Gastroesophageal sphincter (tissue), 4 donors: ENCODE data around the gene RIGI. TPM values are rescaled to one million over a fixed set of nuclear protein-coding genes. Genes with fewer than 3 reads are reported as not detected.

Experiments used
- ATAC-seq: fragments of 150-250 bp; one replicate; pipeline ENCODE4 v1.9.1; 2016; ENCODE audit warnings: mild to moderate bottlenecking, moderate library complexity
- H3K27ac ChIP-seq, 4 donors: fragments of 200-600 bp; sonication (generic) in 3 of 4; 1 replicate in 3 of 4; 2 replicates in 1 of 4; pipeline ENCODE4 v1.5.1; 2016 to 2019
- H3K27me3 ChIP-seq: fragments of 200-600 bp; sonication (generic); one replicate; pipeline ENCODE4 v1.5.1; 2019
- H3K36me3 ChIP-seq, 2 donors: fragments of 200-600 bp; sonication (generic); one replicate each; pipeline ENCODE4 v1.5.1; 2019; ENCODE audit warnings: control low read depth in 1 of 2
- H3K4me1 ChIP-seq, 3 donors: fragments of 200-600 bp; sonication (generic); 1 replicate in 2 of 3; 2 replicates in 1 of 3; pipeline ENCODE4 v1.5.1; 2016 to 2019; ENCODE audit warnings: control low read depth in 2 of 3
- H3K4me3 ChIP-seq, 2 donors: fragments of 200-600 bp; sonication (generic); one replicate each; pipeline ENCODE4 v1.5.1; 2019; ENCODE audit warnings: mild to moderate bottlenecking in 1 of 2, moderate library complexity in 1 of 2
- H3K9me3 ChIP-seq, 3 donors: fragments of 200-600 bp; sonication (generic); one replicate each; pipeline ENCODE4 v1.5.1; 2017 to 2019; ENCODE audit warnings: control low read depth in 2 of 3
- EP300 ChIP-seq: sonication (generic); formaldehyde crosslinking; IDR thresholded peaks from one replicate; pipeline ENCODE4 v1.6.1; 2017; ENCODE audit warnings: antibody characterized with exemption, mild to moderate bottlenecking
- POLR2A ChIP-seq, 2 donors: fragments of 450-650 bp; IDR thresholded peaks; one replicate each; pipeline ENCODE4 v1.6.1; 2017; ENCODE audit warnings: antibody characterized with exemption in 2 of 2, mild to moderate bottlenecking in 2 of 2, moderate library complexity in 1 of 2
- POLR2AphosphoS5 ChIP-seq: sonication (generic); formaldehyde crosslinking; IDR thresholded peaks from one replicate; pipeline ENCODE4 v1.6.1; 2017; ENCODE audit warnings: antibody characterized with exemption
- WGBS, 2 donors: methylation state at CpG; one replicate each; pipeline ENCODE4 v1.1.5; 2018; ENCODE audit warnings: low coverage in 1 of 2; 5-methylcytosine and 5-hydroxymethylcytosine counted together
- total RNA-seq, 4 donors: library from RNA; depleted of rRNA; stranded (reverse); fragments of >200 nt; gene quantifications; one replicate each; pipeline ENCODE4 v1.1.0, GENCODE V29; 2016
- TF ChIP-seq, protein P1 (sequence below), 4 experiments: fragments of 200-600 bp in 2 of 4; fragments of 450-650 bp in 2 of 4; sonication (generic) in 1 of 4; IDR thresholded peaks; one replicate each; pipeline ENCODE4 v1.5.1; 2017 to 2019; ENCODE audit warnings: antibody characterized with exemption in 4 of 4, mild to moderate bottlenecking in 2 of 4, moderate library complexity in 2 of 4

The RIGI gene
- total RNA-seq = 10 to 100 TPM in 1 of 4 donors, 1 to 10 TPM in 3; 6.8 to 14.3 (median 8.3) TPM

DNA sequence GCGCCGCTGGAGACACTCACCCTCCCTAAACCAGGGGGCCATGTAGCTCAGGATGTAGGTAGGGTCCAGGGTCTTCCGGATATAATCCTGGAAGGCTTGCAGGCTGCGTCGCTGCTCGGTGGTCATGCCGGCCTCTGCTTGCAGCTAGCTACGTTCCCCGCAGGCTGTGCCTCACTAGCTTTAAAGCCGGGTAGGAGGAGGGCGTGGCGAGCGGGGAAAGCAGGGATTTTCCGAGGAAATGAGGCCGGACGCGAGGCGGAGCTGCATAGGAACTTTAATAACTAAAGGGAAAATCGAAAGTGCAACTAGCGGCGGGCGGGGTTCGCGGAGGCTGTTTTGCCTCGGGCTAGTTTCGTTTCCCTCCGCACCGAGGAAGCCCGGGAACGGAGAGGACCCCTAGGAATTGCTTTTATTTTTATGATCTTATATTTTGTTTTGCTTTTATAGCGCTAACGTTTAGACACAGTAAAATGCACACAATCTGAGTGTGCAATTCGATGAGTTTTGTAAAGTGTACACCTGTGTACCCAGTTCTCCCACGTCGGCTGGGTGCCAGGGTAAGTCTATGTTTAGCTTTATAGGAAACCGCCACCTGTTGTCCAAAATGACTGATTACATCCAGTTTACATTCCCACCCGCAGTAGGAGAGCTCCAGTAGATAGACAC is at the start of gene RIGI:
RIGI (minus strand) TSS at position 156 of the 666 bp plus-strand sequence; CDS start at position 126, 30 bp downstream.
- no peaks in the 10 kb centered on the region for H3K27me3 ChIP-seq
- 0 to 1% methylated on average over 28 to 31 of the region's 37 CpGs for WGBS, 2 donors
- peaks cover 0 to under 1% of the 10 kb centered on the region in 2 donors for H3K36me3 ChIP-seq
- peak within 1 kb of the TSS; percentile 78 to 87 (median 85) for H3K27ac ChIP-seq
- peak; percentile 96 for ATAC-seq
- TF ChIP-seq POLR2A (IDR thresholded peaks at IDR 0.05) (peak in 1 of 2 donors; percentile 44), POLR2AphosphoS5 (peak; percentile 83), EP300 (no peak)
- TF ChIP-seq, protein P1, sequence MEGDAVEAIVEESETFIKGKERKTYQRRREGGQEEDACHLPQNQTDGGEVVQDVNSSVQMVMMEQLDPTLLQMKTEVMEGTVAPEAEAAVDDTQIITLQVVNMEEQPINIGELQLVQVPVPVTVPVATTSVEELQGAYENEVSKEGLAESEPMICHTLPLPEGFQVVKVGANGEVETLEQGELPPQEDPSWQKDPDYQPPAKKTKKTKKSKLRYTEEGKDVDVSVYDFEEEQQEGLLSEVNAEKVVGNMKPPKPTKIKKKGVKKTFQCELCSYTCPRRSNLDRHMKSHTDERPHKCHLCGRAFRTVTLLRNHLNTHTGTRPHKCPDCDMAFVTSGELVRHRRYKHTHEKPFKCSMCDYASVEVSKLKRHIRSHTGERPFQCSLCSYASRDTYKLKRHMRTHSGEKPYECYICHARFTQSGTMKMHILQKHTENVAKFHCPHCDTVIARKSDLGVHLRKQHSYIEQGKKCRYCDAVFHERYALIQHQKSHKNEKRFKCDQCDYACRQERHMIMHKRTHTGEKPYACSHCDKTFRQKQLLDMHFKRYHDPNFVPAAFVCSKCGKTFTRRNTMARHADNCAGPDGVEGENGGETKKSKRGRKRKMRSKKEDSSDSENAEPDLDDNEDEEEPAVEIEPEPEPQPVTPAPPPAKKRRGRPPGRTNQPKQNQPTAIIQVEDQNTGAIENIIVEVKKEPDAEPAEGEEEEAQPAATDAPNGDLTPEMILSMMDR (IDR thresholded peaks at IDR 0.05) = peak in 3 of 4 experiments; percentile 9 to 43 (median 43)
- H3K4me1 ChIP-seq = peaks cover 0 to 40% (median 12%) of the 10 kb centered on the region in 3 donors
- peak within 1 kb of the TSS; percentile 60 to 86 for H3K4me3 ChIP-seq
- no peaks in the 10 kb centered on the region for H3K9me3 ChIP-seq

DNA sequence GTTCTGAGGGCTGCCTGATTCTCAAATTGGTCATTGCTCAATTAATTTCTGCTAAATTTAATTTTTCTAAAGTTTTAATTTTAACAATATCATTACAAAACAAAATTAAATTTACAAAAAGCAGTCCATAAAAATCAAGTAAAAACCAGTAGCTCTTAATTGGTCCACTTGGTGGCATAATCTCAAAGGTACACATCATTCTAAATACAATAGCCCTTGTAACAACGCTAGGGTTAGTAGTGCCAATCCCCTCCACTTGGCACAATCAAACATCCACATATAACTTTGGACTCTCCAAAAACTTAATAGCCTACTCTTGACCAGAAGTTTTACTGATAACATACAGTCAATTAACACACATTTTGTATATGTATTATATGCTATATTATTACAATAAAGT is 48.9 kb upstream of the RIGI start:
- Histone ChIP-seq H3K4me3 (no peak overlapping the region), H3K9me3 (no peaks in the 10 kb centered on the region), H3K4me1 (peaks cover 2 to 36% (median 15%) of the 10 kb centered on the region in 3 donors), H3K27ac (no peak overlapping the region), H3K36me3 (peaks cover 0 to 5% of the 10 kb centered on the region in 2 donors), H3K27me3 (no peaks in the 10 kb centered on the region)
- ATAC-seq = no peak
- TF ChIP-seq POLR2AphosphoS5 = no peak
- no peak for TF ChIP-seq EP300
- no peak for TF ChIP-seq POLR2A (IDR thresholded peaks at IDR 0.05)
- TF ChIP-seq, protein P1 (IDR thresholded peaks at IDR 0.05) = no peak
- WGBS, 2 donors = 69 to 79% methylated on average over 1 of the region's 1 CpG

DNA sequence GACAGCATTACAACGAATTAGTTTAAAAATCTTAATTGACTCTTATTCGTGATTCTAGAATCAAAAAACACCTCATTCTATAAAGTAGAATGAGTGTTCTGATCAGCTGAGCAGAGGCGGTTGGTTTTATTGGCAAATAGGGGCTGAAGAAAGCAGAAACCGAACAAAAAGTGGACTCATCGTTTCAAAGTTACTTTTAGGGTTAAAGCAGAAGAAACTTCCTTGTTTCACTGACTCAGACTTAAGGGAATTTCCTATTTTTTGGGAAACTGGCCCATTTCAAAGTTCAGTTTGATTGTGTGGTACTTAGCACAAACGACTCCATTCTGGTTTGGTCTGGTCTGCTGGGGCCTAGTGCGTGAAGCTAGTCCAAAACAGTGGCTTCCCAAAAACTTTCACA is 47.8 kb upstream of the RIGI start:
- H3K4me3 ChIP-seq = peak overlapping the region in 1 of 2 donors; percentile 91

DNA sequence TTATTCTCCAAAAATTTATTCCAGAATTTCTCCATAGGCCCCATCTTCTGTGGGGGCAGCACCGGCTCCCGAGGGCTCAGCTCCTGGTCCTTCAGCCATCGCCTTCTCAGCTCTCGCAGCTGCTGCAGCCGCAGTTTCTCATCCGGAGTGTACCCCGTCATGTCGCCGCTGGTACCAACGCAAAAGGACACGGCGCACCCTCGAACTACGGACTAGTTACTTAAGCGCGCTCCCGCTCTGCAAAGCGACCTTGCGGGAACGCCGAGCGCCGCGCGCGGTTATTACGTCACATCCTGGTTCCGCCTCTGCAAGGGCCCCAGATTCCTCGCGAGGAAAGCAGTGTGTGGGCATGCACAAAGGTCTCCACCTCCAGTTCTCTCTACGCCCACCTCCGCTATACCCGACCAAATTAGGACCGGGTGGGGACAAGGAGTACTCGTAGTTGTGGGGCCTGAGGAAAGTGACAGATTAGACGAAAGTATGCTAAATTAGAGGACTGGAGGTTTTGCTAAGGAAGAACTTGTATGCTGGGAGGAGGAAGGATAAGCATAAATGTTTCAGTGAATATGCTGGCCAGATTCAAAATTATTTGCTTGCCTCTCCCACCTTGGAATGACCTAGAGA is 47.0 kb upstream of the RIGI start, which contains the start of gene NDUFB6:
NDUFB6 (minus strand) TSS at position 260 of the 624 bp plus-strand sequence; CDS start at position 161, 99 bp downstream.
- Histone ChIP-seq H3K36me3 (peaks cover 0 to 20% of the 10 kb centered on the region in 2 donors), H3K27ac (peak within 1 kb of the TSS; percentile 90 to 97 (median 93)), H3K4me1 (peaks cover 2 to 47% (median 15%) of the 10 kb centered on the region in 3 donors), H3K9me3 (no peaks in the 10 kb centered on the region), H3K27me3 (no peaks in the 10 kb centered on the region), H3K4me3 (peak within 1 kb of the TSS; percentile 91 to 98)
- WGBS, 2 donors = 0% methylated on average over 1 to 2 of the region's 36 CpGs
- TF ChIP-seq EP300 (no peak), POLR2AphosphoS5 (peak; percentile 95), POLR2A (IDR thresholded peaks at IDR 0.05) (peak; percentile 68 to 77)
- peak; percentile 98 for ATAC-seq

More for the DNA sequence above, 47.8 kb upstream of the RIGI start:
- Histone ChIP-seq H3K36me3 (peaks cover 0 to 15% of the 10 kb centered on the region in 2 donors), H3K27me3 (no peaks in the 10 kb centered on the region), H3K9me3 (no peaks in the 10 kb centered on the region), H3K4me1 (peaks cover 2 to 46% (median 15%) of the 10 kb centered on the region in 3 donors), H3K27ac (peak overlapping the region; percentile 90 to 97 (median 93))
- WGBS, 2 donors = 52 to 85% methylated on average over 2 to 7 of the region's 7 CpGs
- TF ChIP-seq POLR2AphosphoS5 (no peak), POLR2A (IDR thresholded peaks at IDR 0.05) (no peak), EP300 (no peak)
- TF ChIP-seq, protein P1 (IDR thresholded peaks at IDR 0.05) = no peak
- no peak for ATAC-seq
